Measurements from ENCODE around the gene GID8.
A peak's percentile ranks its signal among the peaks of the same experiment; 100 is the strongest.

GID8 gene

GRCh38 chr20:62971211-62971949 lies 33.4 kb downstream of the GID8 start:
- no peak for DNase-seq

- DNase-seq = peak; percentile 93
Measured at GRCh38 chr20:62971950-62972844, 34.2 kb downstream of the GID8 start.

- no peak for DNase-seq
Measured at GRCh38 chr20:62972845-62973745, 35.1 kb downstream of the GID8 start.

GRCh38 chr20:62975251-62975760 lies 37.4 kb downstream of the GID8 start:
- DNase-seq = no peak

- DNase-seq = no peak
Measured at GRCh38 chr20:62975812-62976508, 38.0 kb downstream of the GID8 start.

- no peak for DNase-seq
Measured at GRCh38 chr20:62976886-62977285, 38.9 kb downstream of the GID8 start.

- peak; percentile 86 for DNase-seq
Measured at GRCh38 chr20:62977613-62978560, 39.9 kb downstream of the GID8 start.

GRCh38 chr20:62978561-62978943 lies 40.6 kb downstream of the GID8 start:
- no peak for DNase-seq

- DNase-seq = no peak
Measured at GRCh38 chr20:62979310-62979709, 41.4 kb downstream of the GID8 start.

- no peak for DNase-seq
Measured at GRCh38 chr20:62979876-62980373, 42.0 kb downstream of the GID8 start.

GRCh38 chr20:62980380-62980960 lies 42.5 kb downstream of the GID8 start:
- no peak for DNase-seq

- DNase-seq = peak; percentile 59
Measured at GRCh38 chr20:62980970-62981369, 43.0 kb downstream of the GID8 start.

GRCh38 chr20:62982124-62983075 lies 44.5 kb downstream of the GID8 start:
- DNase-seq = no peak

- no peak for DNase-seq
Measured at GRCh38 chr20:62983210-62983609, 45.3 kb downstream of the GID8 start.

GRCh38 chr20:62984666-62985443 lies 46.9 kb downstream of the GID8 start:
- DNase-seq = no peak

GRCh38 chr20:62985444-62985778 lies 47.5 kb downstream of the GID8 start:
- DNase-seq = no peak

- no peak for DNase-seq
Measured at GRCh38 chr20:62986257-62986800, 48.4 kb downstream of the GID8 start.

GRCh38 chr20:62987114-62987513 lies 49.2 kb downstream of the GID8 start:
- DNase-seq = no peak

Measured in activated CD4-positive, alpha-beta T cell treated with anti-CD3 and anti-CD28 coated beads for 48 hours (primary cell).